Measurements from ENCODE around the gene PDCL3.

PDCL3 gene

GRCh38 chr2:100548771-100549170 lies 14.0 kb upstream of the PDCL3 start:
- TF ChIP-seq CTCF (IDR thresholded peaks at IDR 0.05; ENCODE audit: low read depth, low read length, missing control alignments), result no peak
- in situ Hi-C loops (cut with HindIII; ENCODE audit: low sequenced_read_pairs), result no loop called here
- DNase-seq (ENCODE audit: low read depth), result no peak
- H3K4me3 ChIP-seq (ENCODE audit: low read depth, low read length), result no peak overlapping the region

GRCh38 chr2:100551303-100551702 lies 11.5 kb upstream of the PDCL3 start:
- no peak overlapping the region for H3K4me3 ChIP-seq (ENCODE audit: low read depth, low read length)
- no peak for DNase-seq (ENCODE audit: low read depth)
- in situ Hi-C loops (cut with HindIII; ENCODE audit: low sequenced_read_pairs), result no loop called here
- no peak for TF ChIP-seq CTCF (IDR thresholded peaks at IDR 0.05; ENCODE audit: low read depth, low read length, missing control alignments)

- in situ Hi-C loops (cut with HindIII; ENCODE audit: low sequenced_read_pairs), result no loop called here
- no peak overlapping the region for H3K4me3 ChIP-seq (ENCODE audit: low read depth, low read length)
- DNase-seq (ENCODE audit: low read depth), result no peak
- no peak for TF ChIP-seq CTCF (IDR thresholded peaks at IDR 0.05; ENCODE audit: low read depth, low read length, missing control alignments)
These were observed 7.9 kb upstream of the PDCL3 start for GRCh38 chr2:100554798-100555407.

GRCh38 chr2:100556746-100557145 lies 6.0 kb upstream of the PDCL3 start:
- TF ChIP-seq CTCF (IDR thresholded peaks at IDR 0.05; ENCODE audit: low read depth, low read length, missing control alignments), result no peak
- H3K4me3 ChIP-seq (ENCODE audit: low read depth, low read length), result no peak overlapping the region
- no peak for DNase-seq (ENCODE audit: low read depth)
- in situ Hi-C loops (cut with HindIII; ENCODE audit: low sequenced_read_pairs), result no loop called here

- TF ChIP-seq CTCF (IDR thresholded peaks at IDR 0.05; ENCODE audit: low read depth, low read length, missing control alignments), result no peak
- no peak for DNase-seq (ENCODE audit: low read depth)
- in situ Hi-C loops (cut with HindIII; ENCODE audit: low sequenced_read_pairs), result no loop called here
- H3K4me3 ChIP-seq (ENCODE audit: low read depth, low read length), result no peak overlapping the region
These were observed 2.5 kb upstream of the PDCL3 start for GRCh38 chr2:100560216-100560830.

GRCh38 chr2:100561191-100561590 lies 1.6 kb upstream of the PDCL3 start:
- no peak for DNase-seq (ENCODE audit: low read depth)
- in situ Hi-C loops (cut with HindIII; ENCODE audit: low sequenced_read_pairs), result no loop called here
- TF ChIP-seq CTCF (IDR thresholded peaks at IDR 0.05; ENCODE audit: low read depth, low read length, missing control alignments), result no peak
- H3K4me3 ChIP-seq (ENCODE audit: low read depth, low read length), result no peak overlapping the region
